GM21529 (cell line): Measurements from ENCODE around the gene MLEC.
"Not testable (repeated sequence)": the region's sequence is repeated elsewhere in the genome, so short reads cannot be mapped to it uniquely, and the experiment has no call there.

ENCODE experiments used
- ATAC-seq: cut with Tn5 transposase; IDR thresholded peaks from one replicate; pipeline ENCODE4 v1.9.1; 2021; ENCODE audit not compliant: unreplicated experiment

The MLEC gene

GRCh38 chr12:120720234-120720986 lies 33.5 kb downstream of the MLEC start:
- ATAC-seq: no peak

- no peak for ATAC-seq
These were observed 34.2 kb downstream of the MLEC start for GRCh38 chr12:120720987-120721801.

GRCh38 chr12:120721866-120722265 lies 34.9 kb downstream of the MLEC start:
- no peak for ATAC-seq

- ATAC-seq: no peak
These were observed 35.8 kb downstream of the MLEC start for GRCh38 chr12:120722784-120723183.

- no peak for ATAC-seq
These were observed 37.8 kb downstream of the MLEC start for GRCh38 chr12:120724720-120725119.

- no peak for ATAC-seq
These were observed 38.3 kb downstream of the MLEC start for GRCh38 chr12:120725151-120725658.

GRCh38 chr12:120725659-120726509 lies 38.9 kb downstream of the MLEC start, which contains the start of gene ACADS:
Gene ACADS, plus strand, starts transcription at chr12:120725826. Its CDS starts 60 bp downstream, at chr12:120725886.
- peak; percentile 98 for ATAC-seq

- ATAC-seq: no peak
These were observed 39.5 kb downstream of the MLEC start for GRCh38 chr12:120726510-120726793.

GRCh38 chr12:120726961-120727360 lies 40.0 kb downstream of the MLEC start:
- no peak for ATAC-seq

GRCh38 chr12:120732198-120732597 lies 45.2 kb downstream of the MLEC start:
- not testable (repeated sequence) for ATAC-seq

- ATAC-seq: no peak
These were observed 46.6 kb downstream of the MLEC start for GRCh38 chr12:120733574-120733973.

GRCh38 chr12:120734210-120734609 lies 47.3 kb downstream of the MLEC start:
- no peak for ATAC-seq

- ATAC-seq: no peak
These were observed 48.2 kb downstream of the MLEC start for GRCh38 chr12:120735181-120735580.

- ATAC-seq: no peak
These were observed 49.7 kb downstream of the MLEC start for GRCh38 chr12:120736404-120737331.

GRCh38 chr12:120737557-120738251 lies 50.8 kb downstream of the MLEC start:
- ATAC-seq: no peak

GRCh38 chr12:120738252-120739030 lies 51.5 kb downstream of the MLEC start:
- no peak for ATAC-seq

GRCh38 chr12:120739031-120739762 lies 52.2 kb downstream of the MLEC start:
- no peak for ATAC-seq
